ENCODE results near the gene TDRD9. TPM values are rescaled to one million over a fixed set of nuclear protein-coding genes. Genes with fewer than 3 reads are reported as not detected.

The TDRD9 gene
- total RNA-seq, 4 donors from 2014 or later = 2.0 to 3.2 (median 2.6) TPM

DNA sequence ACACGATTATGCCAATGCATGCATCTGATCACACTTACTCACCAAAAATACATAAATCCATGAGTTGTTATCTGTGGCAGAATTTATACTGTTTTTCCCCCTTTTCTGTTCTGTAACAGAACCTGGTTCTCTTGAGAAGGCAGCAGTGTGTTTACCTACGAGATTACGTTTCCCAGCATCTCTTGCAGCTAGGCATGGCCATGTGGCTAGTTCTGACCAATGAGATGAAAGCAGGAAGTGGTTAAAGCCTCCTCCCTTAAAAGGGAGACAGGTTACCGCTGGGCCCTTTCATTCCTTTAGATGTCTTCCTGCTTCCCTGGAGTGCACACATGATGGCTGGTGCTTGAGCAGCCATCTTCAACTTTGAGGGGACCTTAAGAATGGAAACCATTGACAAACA is 145.5 kb downstream of the TDRD9 start:
- no peak overlapping the region for H3K4me3 ChIP-seq
- H3K9me3 ChIP-seq = peaks cover 0 to 10% (median 7%) of the 10 kb centered on the region in 4 donors
- H3K4me1 ChIP-seq = peaks cover 0 to 8% (median 7%) of the 10 kb centered on the region in 4 donors
- intact Hi-C loops (cut with DNase I) = no loop called here
- DNase-seq (ENCODE audit: extremely low spot score) = no peak
- H3K27me3 ChIP-seq = peaks cover 0 to 45% (median 0%) of the 10 kb centered on the region in 4 donors
- H3K36me3 ChIP-seq = no peaks in the 10 kb centered on the region
- TF ChIP-seq POLR2A (IDR thresholded peaks at IDR 0.05; ENCODE audit: low read depth) = no peak
- TF ChIP-seq EP300 (IDR thresholded peaks at IDR 0.05) = no peak
- TF ChIP-seq POLR2AphosphoS5 (IDR thresholded peaks at IDR 0.05) = no peak
- TF ChIP-seq, protein P1, sequence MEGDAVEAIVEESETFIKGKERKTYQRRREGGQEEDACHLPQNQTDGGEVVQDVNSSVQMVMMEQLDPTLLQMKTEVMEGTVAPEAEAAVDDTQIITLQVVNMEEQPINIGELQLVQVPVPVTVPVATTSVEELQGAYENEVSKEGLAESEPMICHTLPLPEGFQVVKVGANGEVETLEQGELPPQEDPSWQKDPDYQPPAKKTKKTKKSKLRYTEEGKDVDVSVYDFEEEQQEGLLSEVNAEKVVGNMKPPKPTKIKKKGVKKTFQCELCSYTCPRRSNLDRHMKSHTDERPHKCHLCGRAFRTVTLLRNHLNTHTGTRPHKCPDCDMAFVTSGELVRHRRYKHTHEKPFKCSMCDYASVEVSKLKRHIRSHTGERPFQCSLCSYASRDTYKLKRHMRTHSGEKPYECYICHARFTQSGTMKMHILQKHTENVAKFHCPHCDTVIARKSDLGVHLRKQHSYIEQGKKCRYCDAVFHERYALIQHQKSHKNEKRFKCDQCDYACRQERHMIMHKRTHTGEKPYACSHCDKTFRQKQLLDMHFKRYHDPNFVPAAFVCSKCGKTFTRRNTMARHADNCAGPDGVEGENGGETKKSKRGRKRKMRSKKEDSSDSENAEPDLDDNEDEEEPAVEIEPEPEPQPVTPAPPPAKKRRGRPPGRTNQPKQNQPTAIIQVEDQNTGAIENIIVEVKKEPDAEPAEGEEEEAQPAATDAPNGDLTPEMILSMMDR (IDR thresholded peaks at IDR 0.05) = no peak
- 61% methylated on average over 4 of the region's 4 CpGs for WGBS
- no peak overlapping the region for H3K27ac ChIP-seq (replicated peaks in 1 of 4)

DNA sequence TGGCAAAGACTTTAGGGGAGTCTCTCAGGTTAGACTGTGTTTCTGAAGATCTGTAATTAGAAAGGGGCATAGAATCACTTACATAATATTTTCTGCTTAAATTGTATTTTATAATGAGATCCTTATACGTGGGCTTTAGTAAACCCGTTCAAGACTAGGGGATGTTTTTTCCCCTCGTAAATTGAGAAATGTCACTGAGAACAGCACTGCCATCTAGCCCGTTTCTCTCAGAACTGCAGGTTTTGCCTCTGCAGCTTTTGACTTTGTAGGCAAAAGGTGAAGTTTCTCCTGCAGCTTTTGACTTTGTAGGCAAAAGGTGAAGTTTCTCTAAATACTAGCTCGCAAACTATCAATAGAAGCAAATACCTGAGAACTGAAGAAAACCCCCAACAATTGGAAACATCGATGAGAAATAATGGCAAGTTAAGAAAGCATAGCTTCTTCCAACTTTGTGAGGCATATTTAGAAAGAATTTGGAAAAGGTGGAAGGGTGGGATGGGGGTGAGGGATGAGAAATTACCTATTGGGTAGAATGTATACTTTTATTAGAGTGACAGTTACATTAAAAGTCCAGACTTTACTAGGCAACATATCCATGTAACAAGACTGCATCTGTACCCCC is 147.4 kb downstream of the TDRD9 start:
- intact Hi-C loops (cut with DNase I) = no loop called here
- DNase-seq (ENCODE audit: extremely low spot score) = no peak
- no peaks in the 10 kb centered on the region for H3K36me3 ChIP-seq
- H3K9me3 ChIP-seq = peaks cover 0 to 10% (median 7%) of the 10 kb centered on the region in 4 donors
- no peak for TF ChIP-seq POLR2A (IDR thresholded peaks at IDR 0.05; ENCODE audit: low read depth)
- TF ChIP-seq EP300 (IDR thresholded peaks at IDR 0.05) = no peak
- TF ChIP-seq POLR2AphosphoS5 (IDR thresholded peaks at IDR 0.05) = no peak
- TF ChIP-seq, protein P1 (IDR thresholded peaks at IDR 0.05) = peak in 1 of 3 experiments; percentile 9
- peaks cover 0 to 8% (median 7%) of the 10 kb centered on the region in 4 donors for H3K4me1 ChIP-seq
- no peak overlapping the region for H3K27ac ChIP-seq (replicated peaks in 1 of 4)
- H3K27me3 ChIP-seq = peaks cover 0 to 30% (median 0%) of the 10 kb centered on the region in 4 donors
- WGBS = 42% methylated on average over 6 of the region's 6 CpGs
- H3K4me3 ChIP-seq = no peak overlapping the region

DNA sequence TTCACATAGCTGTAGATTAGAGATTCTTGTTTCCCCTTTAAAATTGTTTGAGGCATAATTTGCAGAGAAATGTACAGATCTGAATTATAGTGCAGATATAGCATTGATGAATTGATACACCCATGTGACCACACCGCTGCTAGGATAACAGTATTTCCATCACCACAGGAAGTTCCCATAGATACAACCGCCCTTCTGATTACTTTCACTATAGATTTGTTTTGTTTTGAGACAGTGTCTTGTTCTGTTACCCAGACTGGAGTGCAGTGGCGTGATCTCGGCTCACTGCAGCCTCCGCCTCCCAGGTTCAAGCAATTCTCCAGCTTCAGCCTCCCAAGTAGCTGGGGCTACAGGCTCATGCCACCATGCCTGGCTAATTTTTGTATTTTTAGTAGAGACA is 148.5 kb downstream of the TDRD9 start:
- no peak for TF ChIP-seq EP300 (IDR thresholded peaks at IDR 0.05)
- TF ChIP-seq, protein P1 (IDR thresholded peaks at IDR 0.05) = no peak
- no peak for TF ChIP-seq POLR2AphosphoS5 (IDR thresholded peaks at IDR 0.05)
- TF ChIP-seq POLR2A (IDR thresholded peaks at IDR 0.05; ENCODE audit: low read depth) = no peak
- 63% methylated on average over 5 of the region's 5 CpGs for WGBS
- H3K4me1 ChIP-seq = peaks cover 0 to 8% (median 7%) of the 10 kb centered on the region in 4 donors
- intact Hi-C loops (cut with DNase I) = no loop called here
- H3K4me3 ChIP-seq = no peak overlapping the region
- peaks cover 0 to 37% (median 0%) of the 10 kb centered on the region in 4 donors for H3K27me3 ChIP-seq
- no peak for DNase-seq (ENCODE audit: extremely low spot score)
- H3K27ac ChIP-seq (replicated peaks in 1 of 4) = no peak overlapping the region
- no peaks in the 10 kb centered on the region for H3K36me3 ChIP-seq
- H3K9me3 ChIP-seq = peaks cover 0 to 10% (median 7%) of the 10 kb centered on the region in 4 donors

DNA sequence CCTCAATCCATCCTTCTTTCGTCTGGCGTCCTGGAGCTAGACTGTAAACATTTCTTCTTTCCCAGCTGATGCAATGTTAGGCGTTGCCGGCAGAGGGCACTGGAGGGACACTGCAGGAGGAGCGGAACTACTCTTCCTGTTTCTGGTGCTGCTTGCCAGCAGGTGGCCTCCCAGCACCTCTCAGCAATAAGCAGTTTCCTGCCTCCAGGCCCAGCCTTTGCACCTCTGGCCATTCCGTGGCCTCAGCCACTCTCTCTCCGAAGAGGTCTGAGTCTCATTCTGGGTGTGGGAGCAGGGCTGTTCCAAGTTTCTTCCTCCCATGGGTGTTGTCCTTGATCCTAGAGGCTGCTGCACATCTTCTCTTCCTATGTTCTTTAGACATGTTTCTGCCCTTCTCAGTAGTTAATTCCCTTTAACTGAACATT is 149.8 kb downstream of the TDRD9 start:
- no peak for DNase-seq (ENCODE audit: extremely low spot score)
- H3K4me1 ChIP-seq = peaks cover 2 to 8% (median 7%) of the 10 kb centered on the region in 4 donors
- under 1% methylated on average over 7 of the region's 7 CpGs for WGBS
- no peak overlapping the region for H3K4me3 ChIP-seq
- H3K36me3 ChIP-seq = no peaks in the 10 kb centered on the region
- peaks cover 0 to 10% (median 7%) of the 10 kb centered on the region in 4 donors for H3K9me3 ChIP-seq
- H3K27ac ChIP-seq (replicated peaks in 1 of 4) = no peak overlapping the region
- H3K27me3 ChIP-seq = peaks cover 0 to 45% (median 0%) of the 10 kb centered on the region in 4 donors
- TF ChIP-seq EP300 (IDR thresholded peaks at IDR 0.05) (no peak), POLR2AphosphoS5 (IDR thresholded peaks at IDR 0.05) (peak in 1 of 2 donors; percentile 74), POLR2A (IDR thresholded peaks at IDR 0.05; ENCODE audit: low read depth) (no peak)
- TF ChIP-seq, protein P1 (IDR thresholded peaks at IDR 0.05) = peak; percentile 99 to 100 (median 99)
- intact Hi-C loops (cut with DNase I) = no loop called here

All from esophagus muscularis mucosa (tissue), 4 donors.